Glutamatergic neuron (in vitro differentiated cells): ENCODE data around the gene STK16. TPM values are rescaled to one million over a fixed set of nuclear protein-coding genes. Genes with fewer than 3 reads are reported as not detected.

Source experiments
- DNase-seq: peaks from one replicate; pipeline ENCODE4 v3.0.0; 2022
- H3K27ac Mint-ChIP-seq: one replicate; pipeline ENCODE4 v1.8.0; 2020; ENCODE audit warnings: mild to moderate bottlenecking, mixed read lengths, inconsistent platforms; ENCODE audit not compliant: unreplicated experiment
- H3K27me3 Mint-ChIP-seq: one replicate; pipeline ENCODE4 v1.8.0; 2020; ENCODE audit warnings: mild to moderate bottlenecking, moderate library complexity, mixed read lengths, inconsistent platforms; ENCODE audit not compliant: unreplicated experiment
- H3K36me3 Mint-ChIP-seq: one replicate; pipeline ENCODE4 v1.8.0; 2020; ENCODE audit warnings: mild to moderate bottlenecking, mixed read lengths, inconsistent platforms; ENCODE audit not compliant: unreplicated experiment
- H3K4me1 Mint-ChIP-seq: one replicate; pipeline ENCODE4 v1.8.0; 2020; ENCODE audit warnings: mild to moderate bottlenecking, low read depth, mixed read lengths, inconsistent platforms; ENCODE audit not compliant: unreplicated experiment
- H3K4me3 Mint-ChIP-seq: one replicate; pipeline ENCODE4 v1.8.0; 2020; ENCODE audit warnings: mild to moderate bottlenecking, mixed read lengths, inconsistent platforms; ENCODE audit not compliant: unreplicated experiment
- H3K9me3 Mint-ChIP-seq: one replicate; pipeline ENCODE4 v1.8.0; 2020; ENCODE audit warnings: mild to moderate bottlenecking, moderate library complexity, mixed read lengths, inconsistent platforms; ENCODE audit not compliant: unreplicated experiment
- CTCF ChIP-seq: fragments of 200-600 bp; sonication (generic); IDR thresholded peaks from one replicate; pipeline ENCODE4 v1.5.0; 2021; ENCODE audit not compliant: partially characterized antibody, unreplicated experiment
- total RNA-seq: library from RNA; stranded (reverse); fragmentation: NEBNext Ultra II Directional; extraction: Animal tissue kit (Norgen Biotek cat#: 25700); gene quantifications from one replicate; pipeline ENCODE4 v1.2.1, GENCODE V29; 2021; ENCODE audit not compliant: unreplicated experiment

STK16 gene
- total RNA-seq, 1 donor from 2014 or later, result 32.2 TPM

- Mint-ChIP-seq H3K4me3 (no peak overlapping the region), H3K4me1 (no peaks in the 10 kb centered on the region), H3K27ac (no peak overlapping the region), H3K27me3 (peaks cover 5% of the 10 kb centered on the region), H3K36me3 (no peaks in the 10 kb centered on the region), H3K9me3 (peaks cover 4% of the 10 kb centered on the region)
- TF ChIP-seq CTCF, result no peak
- DNase-seq, result no peak
Measured at GRCh38 chr2:219261024-219261855, 16.0 kb downstream of the STK16 start.

DNA sequence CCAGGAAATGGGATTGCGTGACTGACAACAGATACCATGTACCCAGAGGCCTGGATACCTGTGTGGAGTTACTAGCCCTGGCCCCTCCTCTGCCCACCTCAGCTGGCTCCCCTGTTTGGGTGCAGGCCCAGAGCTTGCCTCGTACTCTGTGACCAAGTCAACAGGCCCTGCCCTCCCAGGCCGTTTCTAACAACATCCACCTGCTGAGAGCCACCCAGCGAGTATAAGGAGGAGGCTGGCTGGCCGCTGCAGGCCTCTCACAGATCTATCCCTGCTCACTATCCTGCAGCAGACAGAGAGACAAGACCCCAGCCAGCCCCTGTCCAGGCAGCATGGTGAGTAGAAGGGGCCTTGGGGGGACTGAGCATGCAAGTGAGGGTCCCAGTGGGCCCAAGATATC lies 21.0 kb downstream of the STK16 start:
- Mint-ChIP-seq H3K4me3 (no peak overlapping the region), H3K9me3 (peaks cover 1% of the 10 kb centered on the region), H3K36me3 (no peaks in the 10 kb centered on the region), H3K27me3 (peaks cover 8% of the 10 kb centered on the region), H3K4me1 (no peaks in the 10 kb centered on the region), H3K27ac (no peak overlapping the region)
- DNase-seq, result no peak
- no peak for TF ChIP-seq CTCF

DNA sequence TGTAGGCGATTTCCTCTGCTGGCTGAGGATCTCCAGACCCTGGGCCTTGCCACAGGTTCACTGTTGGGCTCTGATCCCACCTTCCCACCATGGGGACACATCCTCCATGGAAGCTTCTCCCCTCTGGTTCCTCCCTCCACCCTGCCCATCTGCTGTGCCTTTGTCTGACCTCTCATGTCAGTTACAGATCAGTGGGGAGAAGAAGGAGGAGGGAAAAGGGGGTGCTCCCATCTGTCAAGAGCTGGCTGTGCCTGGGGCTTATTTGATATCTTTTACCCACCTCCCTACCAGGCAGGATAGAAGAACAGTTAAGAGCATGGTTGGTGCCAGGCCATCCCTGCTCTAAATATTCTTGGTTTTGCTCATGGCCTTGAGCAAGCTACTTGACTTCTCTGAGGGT lies 21.6 kb downstream of the STK16 start:
- Mint-ChIP-seq H3K4me1 (no peaks in the 10 kb centered on the region), H3K27me3 (peaks cover 6% of the 10 kb centered on the region)
- no peak for TF ChIP-seq CTCF

DNA sequence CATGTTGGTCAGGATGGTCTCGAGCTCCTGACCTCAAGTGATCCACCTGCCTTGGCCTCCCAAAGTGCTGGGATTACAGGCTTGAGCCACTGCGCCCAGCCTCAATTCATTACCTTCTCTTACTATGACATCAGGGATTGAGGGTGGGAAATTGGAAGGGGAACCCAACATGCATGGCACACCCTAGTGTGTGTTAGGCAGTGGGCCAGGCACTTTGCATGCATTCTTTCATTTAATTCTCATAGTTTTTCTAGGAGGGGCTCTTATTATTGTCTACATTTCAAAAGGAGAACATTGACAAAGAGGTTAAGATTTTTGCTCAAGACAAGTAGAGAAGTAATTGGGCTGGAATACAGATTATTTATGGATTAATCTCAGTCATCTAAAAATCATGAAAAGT lies 23.0 kb downstream of the STK16 start:
- no peak for TF ChIP-seq CTCF
- Mint-ChIP-seq H3K4me3 (no peak overlapping the region), H3K9me3 (peaks cover 4% of the 10 kb centered on the region), H3K4me1 (no peaks in the 10 kb centered on the region), H3K27me3 (peaks cover 6% of the 10 kb centered on the region), H3K27ac (no peak overlapping the region), H3K36me3 (no peaks in the 10 kb centered on the region)
- DNase-seq, result no peak

More for the DNA sequence above, 21.6 kb downstream of the STK16 start:
- no peak overlapping the region for H3K27ac Mint-ChIP-seq
- DNase-seq, result no peak
- no peaks in the 10 kb centered on the region for H3K36me3 Mint-ChIP-seq
- H3K4me3 Mint-ChIP-seq, result no peak overlapping the region
- H3K9me3 Mint-ChIP-seq, result peaks cover 3% of the 10 kb centered on the region

GRCh38 chr2:219269362-219270054 lies 24.2 kb downstream of the STK16 start:
- Mint-ChIP-seq H3K36me3 (no peaks in the 10 kb centered on the region), H3K4me3 (no peak overlapping the region), H3K27ac (no peak overlapping the region), H3K27me3 (peaks cover 8% of the 10 kb centered on the region), H3K9me3 (peaks cover 6% of the 10 kb centered on the region), H3K4me1 (no peaks in the 10 kb centered on the region)
- no peak for DNase-seq
- no peak for TF ChIP-seq CTCF
